DOHH2 (cell line): Measurements from ENCODE around the gene GFRA1.

Experiments
- EZH2phosphoT487 ChIP-seq: fragments of 200-600 bp; sonication (generic); IDR thresholded peaks from 2 replicates; pipeline ENCODE4 v1.6.1; 2017; ENCODE audit warnings: borderline replicate concordance, mild to moderate bottlenecking, antibody characterized with exemption, low read length, moderate library complexity, mixed read lengths
- TF ChIP-seq, protein P1 (sequence below): fragments of 200-600 bp; sonication (generic); IDR thresholded peaks from one replicate; pipeline ENCODE4 v1.5.1; 2014; ENCODE audit warnings: antibody characterized with exemption, mild to moderate bottlenecking, low read depth, low read length; ENCODE audit not compliant: poor library complexity, severe bottlenecking

DNA sequence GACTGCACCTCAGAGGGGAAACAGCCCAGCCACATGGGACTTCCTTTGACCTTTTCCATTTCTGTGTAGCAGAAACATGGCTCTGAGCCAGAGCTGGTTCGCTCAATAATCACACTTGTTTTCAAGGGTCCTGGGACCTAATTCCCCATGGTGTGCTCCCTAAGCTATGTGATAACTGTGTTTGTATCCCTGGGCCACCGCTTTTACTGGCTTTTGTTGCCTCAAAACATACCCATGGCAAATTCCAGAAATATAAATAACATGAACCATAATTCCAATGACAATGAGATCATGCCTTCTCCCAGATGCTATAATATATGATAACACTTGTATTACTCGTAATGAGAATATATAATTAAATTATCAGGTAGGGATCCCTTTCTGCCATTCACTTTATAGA lies 196.4 kb downstream of the GFRA1 start:
- TF ChIP-seq, protein P1, sequence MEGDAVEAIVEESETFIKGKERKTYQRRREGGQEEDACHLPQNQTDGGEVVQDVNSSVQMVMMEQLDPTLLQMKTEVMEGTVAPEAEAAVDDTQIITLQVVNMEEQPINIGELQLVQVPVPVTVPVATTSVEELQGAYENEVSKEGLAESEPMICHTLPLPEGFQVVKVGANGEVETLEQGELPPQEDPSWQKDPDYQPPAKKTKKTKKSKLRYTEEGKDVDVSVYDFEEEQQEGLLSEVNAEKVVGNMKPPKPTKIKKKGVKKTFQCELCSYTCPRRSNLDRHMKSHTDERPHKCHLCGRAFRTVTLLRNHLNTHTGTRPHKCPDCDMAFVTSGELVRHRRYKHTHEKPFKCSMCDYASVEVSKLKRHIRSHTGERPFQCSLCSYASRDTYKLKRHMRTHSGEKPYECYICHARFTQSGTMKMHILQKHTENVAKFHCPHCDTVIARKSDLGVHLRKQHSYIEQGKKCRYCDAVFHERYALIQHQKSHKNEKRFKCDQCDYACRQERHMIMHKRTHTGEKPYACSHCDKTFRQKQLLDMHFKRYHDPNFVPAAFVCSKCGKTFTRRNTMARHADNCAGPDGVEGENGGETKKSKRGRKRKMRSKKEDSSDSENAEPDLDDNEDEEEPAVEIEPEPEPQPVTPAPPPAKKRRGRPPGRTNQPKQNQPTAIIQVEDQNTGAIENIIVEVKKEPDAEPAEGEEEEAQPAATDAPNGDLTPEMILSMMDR, result no peak
- TF ChIP-seq EZH2phosphoT487, result no peak
